ENCODE measurements around the gene SLC66A2.

Gene SLC66A2

DNA sequence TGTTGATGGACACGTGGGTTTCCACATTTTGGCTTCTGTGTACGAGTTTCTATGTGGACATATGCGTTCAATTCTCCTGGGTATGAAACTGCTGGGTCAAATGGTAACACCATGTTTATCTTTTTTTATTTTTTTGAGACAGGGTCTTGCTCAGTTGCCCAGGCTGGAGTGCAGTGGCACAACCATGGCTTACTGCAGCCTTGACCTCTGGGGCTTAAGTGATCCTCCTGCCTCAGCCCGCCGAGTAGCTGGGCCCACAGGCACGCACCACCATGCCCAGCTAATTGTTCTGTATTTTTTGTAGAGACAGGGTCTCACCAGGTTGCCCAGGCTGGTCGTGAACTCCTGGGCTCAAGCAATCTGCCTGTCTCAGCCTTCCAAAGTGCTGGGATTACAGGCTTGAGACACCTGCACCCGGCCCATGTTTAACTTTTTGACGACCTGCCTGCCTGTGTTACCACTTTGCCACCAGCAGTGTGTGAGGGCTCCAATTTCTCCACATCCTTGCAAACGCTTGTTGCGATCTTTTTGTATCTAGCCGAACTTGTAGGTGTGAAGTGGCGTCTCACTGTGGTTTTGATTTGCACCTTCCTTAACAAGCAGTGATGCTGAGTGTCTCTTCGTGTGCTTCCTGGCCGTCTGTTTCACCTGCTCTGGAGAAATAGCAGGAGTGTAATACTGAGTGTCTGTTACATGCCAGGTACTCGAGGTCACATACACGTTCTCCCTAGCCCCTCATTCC is 19.9 kb upstream of the SLC66A2 start:
- Histone ChIP-seq H3F3A (ENCODE audit: low read depth) (no peaks in the 10 kb centered on the region), H3K4me2 (ENCODE audit: low read depth, low read length, poor library complexity, severe bottlenecking) (no peak overlapping the region), H2AFZ (ENCODE audit: low read length) (no peak overlapping the region), H3K9me3 (ENCODE audit: insufficient read depth, low read depth, low read length) (no peaks in the 10 kb centered on the region), H3K79me2 (ENCODE audit: insufficient read depth, low read length) (peaks cover 39% of the 10 kb centered on the region), H3K4me3 (ENCODE audit: low read length, poor library complexity, severe bottlenecking) (no peak overlapping the region), H3K9me2 (replicated peaks; ENCODE audit: low read depth, low read length) (no peaks in the 10 kb centered on the region), H3K27me3 (ENCODE audit: insufficient read depth, low read length, poor library complexity, severe bottlenecking) (no peaks in the 10 kb centered on the region), H3K36me3 (ENCODE audit: insufficient read depth, low read length) (peaks cover 60% of the 10 kb centered on the region), H3K4me1 (ENCODE audit: insufficient read depth, low read length, poor library complexity, severe bottlenecking) (no peaks in the 10 kb centered on the region), H4K20me1 (ENCODE audit: insufficient read depth, low read length, poor library complexity, severe bottlenecking) (peaks cover 30% of the 10 kb centered on the region), H3K9ac (ENCODE audit: low read depth, low read length, poor library complexity, severe bottlenecking) (no peak overlapping the region)
- TF ChIP-seq, protein P1, sequence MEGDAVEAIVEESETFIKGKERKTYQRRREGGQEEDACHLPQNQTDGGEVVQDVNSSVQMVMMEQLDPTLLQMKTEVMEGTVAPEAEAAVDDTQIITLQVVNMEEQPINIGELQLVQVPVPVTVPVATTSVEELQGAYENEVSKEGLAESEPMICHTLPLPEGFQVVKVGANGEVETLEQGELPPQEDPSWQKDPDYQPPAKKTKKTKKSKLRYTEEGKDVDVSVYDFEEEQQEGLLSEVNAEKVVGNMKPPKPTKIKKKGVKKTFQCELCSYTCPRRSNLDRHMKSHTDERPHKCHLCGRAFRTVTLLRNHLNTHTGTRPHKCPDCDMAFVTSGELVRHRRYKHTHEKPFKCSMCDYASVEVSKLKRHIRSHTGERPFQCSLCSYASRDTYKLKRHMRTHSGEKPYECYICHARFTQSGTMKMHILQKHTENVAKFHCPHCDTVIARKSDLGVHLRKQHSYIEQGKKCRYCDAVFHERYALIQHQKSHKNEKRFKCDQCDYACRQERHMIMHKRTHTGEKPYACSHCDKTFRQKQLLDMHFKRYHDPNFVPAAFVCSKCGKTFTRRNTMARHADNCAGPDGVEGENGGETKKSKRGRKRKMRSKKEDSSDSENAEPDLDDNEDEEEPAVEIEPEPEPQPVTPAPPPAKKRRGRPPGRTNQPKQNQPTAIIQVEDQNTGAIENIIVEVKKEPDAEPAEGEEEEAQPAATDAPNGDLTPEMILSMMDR (conservative IDR thresholded peaks at IDR 0.05; ENCODE audit: low read length): no peak
- TF ChIP-seq EZH2phosphoT487 (IDR thresholded peaks at IDR 0.05; ENCODE audit: borderline replicate concordance): no peak

DNA sequence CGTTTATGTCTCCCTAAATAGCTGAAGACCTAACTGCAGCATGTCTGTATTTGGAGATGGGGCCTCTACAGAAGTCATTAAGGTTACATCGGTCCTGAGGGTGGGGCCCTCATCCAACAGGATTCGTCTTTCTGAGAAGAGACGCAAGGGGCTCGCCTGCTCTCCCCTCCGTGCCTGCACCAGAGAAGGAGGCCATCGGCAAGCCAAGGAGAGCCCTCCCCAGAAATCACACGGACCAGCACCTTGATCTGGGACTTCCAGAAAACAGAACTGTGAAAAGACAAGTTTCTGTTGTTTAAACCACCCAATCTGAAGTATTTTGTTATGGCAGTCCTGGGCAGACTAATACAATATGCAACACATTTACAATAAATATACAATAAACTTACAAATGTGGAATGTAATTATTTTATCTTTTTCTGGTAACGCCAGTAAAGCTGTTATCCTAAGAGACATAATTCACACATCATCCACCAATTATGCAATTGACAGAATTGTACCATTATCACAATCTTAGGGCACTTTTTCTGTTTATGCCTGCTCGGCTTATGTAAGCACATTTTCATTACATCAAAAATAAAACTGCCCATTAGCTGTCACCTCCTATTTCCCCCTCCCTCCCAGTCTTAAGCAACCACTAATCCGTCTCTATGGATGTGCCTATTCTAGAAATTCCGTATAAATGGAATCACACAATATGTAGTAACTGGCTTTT is 19.1 kb upstream of the SLC66A2 start:
- H4K20me1 ChIP-seq (ENCODE audit: insufficient read depth, low read length, poor library complexity, severe bottlenecking): peaks cover 22% of the 10 kb centered on the region
- H3K9ac ChIP-seq (ENCODE audit: low read depth, low read length, poor library complexity, severe bottlenecking): no peak overlapping the region
- peaks cover 52% of the 10 kb centered on the region for H3K36me3 ChIP-seq (ENCODE audit: insufficient read depth, low read length)
- no peak overlapping the region for H3K4me2 ChIP-seq (ENCODE audit: low read depth, low read length, poor library complexity, severe bottlenecking)
- H3K4me3 ChIP-seq (ENCODE audit: low read length, poor library complexity, severe bottlenecking): no peak overlapping the region
- H3K27me3 ChIP-seq (ENCODE audit: insufficient read depth, low read length, poor library complexity, severe bottlenecking): no peaks in the 10 kb centered on the region
- TF ChIP-seq, protein P1 (conservative IDR thresholded peaks at IDR 0.05; ENCODE audit: low read length): no peak
- no peak for TF ChIP-seq EZH2phosphoT487 (IDR thresholded peaks at IDR 0.05; ENCODE audit: borderline replicate concordance)
- no peaks in the 10 kb centered on the region for H3K4me1 ChIP-seq (ENCODE audit: insufficient read depth, low read length, poor library complexity, severe bottlenecking)
- no peak overlapping the region for H2AFZ ChIP-seq (ENCODE audit: low read length)
- H3K79me2 ChIP-seq (ENCODE audit: insufficient read depth, low read length): peaks cover 31% of the 10 kb centered on the region
- H3K9me2 ChIP-seq (replicated peaks; ENCODE audit: low read depth, low read length): no peaks in the 10 kb centered on the region
- no peaks in the 10 kb centered on the region for H3K9me3 ChIP-seq (ENCODE audit: insufficient read depth, low read depth, low read length)
- H3F3A ChIP-seq (ENCODE audit: low read depth): no peaks in the 10 kb centered on the region

DNA sequence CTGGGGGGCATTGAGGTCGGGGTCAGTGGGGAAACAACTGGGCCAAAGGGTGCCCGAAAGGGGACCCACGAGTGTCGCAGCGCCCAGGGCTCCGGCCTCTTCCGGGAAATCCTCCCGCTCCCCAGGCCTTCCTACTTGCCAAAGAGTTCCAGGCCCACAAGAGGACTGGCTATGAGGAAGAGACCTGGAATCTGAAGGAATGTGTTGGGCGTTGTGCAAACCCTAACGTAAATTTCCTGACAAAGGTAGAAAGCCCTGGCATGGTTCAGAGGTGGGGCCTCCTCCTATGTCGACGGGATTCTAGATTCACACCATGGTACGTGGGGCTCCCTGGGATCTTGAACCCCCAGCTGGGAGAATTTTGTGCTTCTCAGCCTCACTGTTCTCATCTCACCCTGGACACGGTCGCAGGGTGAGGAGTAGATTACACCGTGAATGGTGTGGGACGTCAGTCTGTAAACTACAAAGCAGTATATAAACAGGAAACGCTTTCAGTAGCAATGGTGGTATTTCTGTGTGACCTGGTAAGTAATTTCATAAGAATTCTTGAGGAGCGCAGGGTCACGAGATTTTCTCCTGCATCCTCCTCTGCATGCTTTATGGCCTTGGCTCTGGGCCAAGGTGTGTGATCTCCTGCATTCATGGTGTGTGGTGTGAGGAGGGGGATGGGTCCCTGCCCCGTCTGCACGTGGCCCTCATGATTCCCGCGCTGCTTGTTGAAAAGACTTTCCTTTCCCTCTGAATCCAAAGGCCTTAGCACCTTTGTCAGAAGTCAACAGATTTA is 13.9 kb upstream of the SLC66A2 start:
- peaks cover 2% of the 10 kb centered on the region; the same call in 1 of the 2 replicates for H3K36me3 ChIP-seq (ENCODE audit: insufficient read depth, low read length)
- no peaks in the 10 kb centered on the region for H3K27me3 ChIP-seq (ENCODE audit: insufficient read depth, low read length, poor library complexity, severe bottlenecking)
- peaks cover 3% of the 10 kb centered on the region for H4K20me1 ChIP-seq (ENCODE audit: insufficient read depth, low read length, poor library complexity, severe bottlenecking)
- no peak for TF ChIP-seq EZH2phosphoT487 (IDR thresholded peaks at IDR 0.05; ENCODE audit: borderline replicate concordance)
- TF ChIP-seq, protein P1 (conservative IDR thresholded peaks at IDR 0.05; ENCODE audit: low read length): no peak
- H3K9me3 ChIP-seq (ENCODE audit: insufficient read depth, low read depth, low read length): no peaks in the 10 kb centered on the region
- H3K4me1 ChIP-seq (ENCODE audit: insufficient read depth, low read length, poor library complexity, severe bottlenecking): peaks cover 8% of the 10 kb centered on the region
- no peaks in the 10 kb centered on the region for H3F3A ChIP-seq (ENCODE audit: low read depth)
- H2AFZ ChIP-seq (ENCODE audit: low read length): no peak overlapping the region
- H3K4me2 ChIP-seq (ENCODE audit: low read depth, low read length, poor library complexity, severe bottlenecking): no peak overlapping the region
- no peaks in the 10 kb centered on the region for H3K9me2 ChIP-seq (replicated peaks; ENCODE audit: low read depth, low read length)
- no peak overlapping the region for H3K4me3 ChIP-seq (ENCODE audit: low read length, poor library complexity, severe bottlenecking)
- H3K79me2 ChIP-seq (ENCODE audit: insufficient read depth, low read length): no peaks in the 10 kb centered on the region; the same call in 1 of the 2 replicates
- H3K9ac ChIP-seq (ENCODE audit: low read depth, low read length, poor library complexity, severe bottlenecking): no peak overlapping the region
